Endothelial cell of umbilical vein (primary cell): ENCODE measurements around the gene UBASH3A. TPM values are rescaled to one million over a fixed set of nuclear protein-coding genes. Genes with fewer than 3 reads are reported as not detected.

Source experiments
- BruUV-seq: library from RNA; stranded (reverse); fragments of 400-500 nt; replicated peaks from 2 replicates; lab custom pipeline; 2021; lab: Mats Ljungman, UMichigan
- CTCF ChIA-PET: fragments of 300-600, 350-600 bp; sonication (Branson Sonifier 250); formaldehyde crosslinking; loops from one replicate; lab custom pipeline; 2021; ENCODE audit warnings: antibody characterized with exemption, inconsistent platforms; lab: Charles Lee
- POLR2A ChIA-PET: fragments of 300-600, 350-600 bp; sonication (Branson Sonifier 250); formaldehyde crosslinking; loops from one replicate; lab custom pipeline; 2021; ENCODE audit warnings: antibody characterized with exemption, inconsistent platforms; lab: Charles Lee
- DNase-seq: peaks from one replicate; pipeline ENCODE4 v3.0.0-alpha.2; 2011; ENCODE audit warnings: low read depth, low spot score
- FAIRE-seq: peaks from 2 replicates; lab custom pipeline; 2011; peaks lifted over from hg19 to GRCh38; lab: Jason Lieb, UNC
- H2AFZ ChIP-seq: 2 replicates; pipeline ENCODE4 v1.6.0; 2012; ENCODE audit warnings: low read depth, low read length, control low read depth, inconsistent platforms
- H3K27ac ChIP-seq: 2 replicates; pipeline ENCODE4 v1.5.1; 2011; ENCODE audit warnings: low read depth, mild to moderate bottlenecking, control low read depth, low read length, moderate library complexity; ENCODE audit not compliant: insufficient read depth
- H3K27me3 ChIP-seq, 2 experiments: 2 replicates each; pipeline versions ENCODE4 v1.6.0 to v1.6.1; 2011; ENCODE audit warnings: low read length in 2 of 2, mixed read lengths in 1 of 2; ENCODE audit not compliant: control insufficient read depth in 2 of 2, insufficient read depth in 2 of 2
- H3K36me3 ChIP-seq, 2 experiments: 2 replicates in 1 of 2; 3 replicates in 1 of 2; pipeline ENCODE4 v1.5.1; 2011; ENCODE audit warnings: low read length in 2 of 2, mild to moderate bottlenecking in 1 of 2, moderate library complexity in 1 of 2; ENCODE audit not compliant: control insufficient read depth in 2 of 2, insufficient read depth in 2 of 2; ENCODE audit errors: extremely low read depth in 1 of 2
- H3K4me1 ChIP-seq: 3 replicates; pipeline ENCODE4 v1.5.1; 2011; ENCODE audit warnings: mild to moderate bottlenecking, low read length; ENCODE audit not compliant: control insufficient read depth, insufficient read depth; ENCODE audit errors: extremely low read depth
- H3K4me2 ChIP-seq: 2 replicates; pipeline ENCODE4 v1.6.1; 2011; ENCODE audit warnings: low read length, control low read depth, mixed read lengths; ENCODE audit not compliant: insufficient read depth
- H3K4me3 ChIP-seq, 3 experiments: fragments of 200-600 bp in 1 of 3; sonication (generic), shearing (Covaris generic) in 1 of 3; replicated peaks in 1 of 3; 2 replicates each; pipeline ENCODE4 v1.5.1; 2011 to 2016; ENCODE audit warnings: control low read depth in 3 of 3, low read length in 3 of 3, mild to moderate bottlenecking in 2 of 3, inconsistent platforms in 1 of 3, low read depth in 1 of 3, moderate library complexity in 1 of 3; ENCODE audit not compliant: insufficient read depth in 1 of 3
- H3K79me2 ChIP-seq: 2 replicates; pipeline ENCODE4 v1.6.0; 2012; ENCODE audit warnings: low read length, inconsistent platforms; ENCODE audit not compliant: control insufficient read depth, insufficient read depth
- H3K9ac ChIP-seq: replicated peaks from 2 replicates; pipeline ENCODE3; 2011; ENCODE audit warnings: low read length, control low read depth; ENCODE audit not compliant: insufficient read depth; ENCODE audit errors: extremely low read depth
- H3K9me1 ChIP-seq: replicated peaks from 3 replicates; pipeline ENCODE4 v1.6.0; 2011; ENCODE audit warnings: mild to moderate bottlenecking, low read length; ENCODE audit not compliant: control insufficient read depth, insufficient read depth; ENCODE audit errors: extremely low read depth
- H3K9me3 ChIP-seq: replicated peaks from 2 replicates; pipeline ENCODE4 v1.5.1; 2012; ENCODE audit warnings: low read length, inconsistent platforms; ENCODE audit not compliant: control insufficient read depth, insufficient read depth
- H4K20me1 ChIP-seq: replicated peaks from 2 replicates; pipeline ENCODE3; 2011; ENCODE audit warnings: mild to moderate bottlenecking, low read length; ENCODE audit not compliant: control insufficient read depth, insufficient read depth; ENCODE audit errors: extremely low read depth
- EZH2 ChIP-seq: IDR thresholded peaks from 2 replicates; pipeline ENCODE4 v1.6.1; 2012; ENCODE audit warnings: borderline replicate concordance, low read depth, mild to moderate bottlenecking, moderate library complexity, low read length, inconsistent platforms; ENCODE audit not compliant: severe bottlenecking
- FOS ChIP-seq: IDR thresholded peaks from 2 replicates; pipeline ENCODE4 v1.6.1; 2011; ENCODE audit warnings: mild to moderate bottlenecking, low read length, moderate library complexity, borderline replicate concordance; ENCODE audit not compliant: insufficient read depth
- GATA2 ChIP-seq: IDR thresholded peaks from 2 replicates; pipeline ENCODE4 v1.7.0; 2011; ENCODE audit warnings: low read depth, mild to moderate bottlenecking, moderate library complexity, mixed read lengths, low read length; ENCODE audit not compliant: insufficient read length, insufficient read depth
- JUN ChIP-seq: IDR thresholded peaks from 2 replicates; pipeline ENCODE4 v1.6.1; 2011; ENCODE audit warnings: borderline replicate concordance, low read depth; ENCODE audit not compliant: insufficient read length, insufficient read depth
- MYC ChIP-seq: IDR thresholded peaks from one replicate; pipeline ENCODE4 v1.6.1; 2011; ENCODE audit warnings: mild to moderate bottlenecking, low read depth, low read length
- POLR2A ChIP-seq: IDR thresholded peaks from 2 replicates; pipeline ENCODE4 v1.6.1; 2012; ENCODE audit warnings: low read depth, mild to moderate bottlenecking, control low read depth, low read length
- POLR2AphosphoS5 ChIP-seq: IDR thresholded peaks from 2 replicates; pipeline ENCODE4 v1.6.1; 2012; ENCODE audit warnings: low read depth, mild to moderate bottlenecking, control low read depth, low read length, moderate library complexity; ENCODE audit not compliant: insufficient read depth
- dilution Hi-C: fragments of 300-500 bp; cut with MboI; formaldehyde crosslinking; loops from one replicate; pipeline ENCODE4 v1.15.0; 2019; ENCODE audit warnings: low sequenced_read_pairs; ENCODE audit not compliant: extremely low pct_ligation_motif_present
- intact Hi-C: fragments of 100-400 bp; cut with micrococcal nuclease; formaldehyde crosslinking; loops from one replicate; pipeline ENCODE4 v1.10.0; 2022
- polyA plus RNA-seq, 4 experiments: library from polyadenylated mRNA; depleted of rRNA in 3 of 4; stranded (reverse) in 3 of 4; unstranded in 1 of 4; fragments of >200 nt; gene quantifications; 2 replicates each; pipeline versions ENCODE4 v1.2.1 to v1.2.3, GENCODE V29; 2011 to 2012; ENCODE audit warnings: missing spikeins in 1 of 4
- total RNA-seq: library from RNA; stranded (reverse); gene quantifications from 2 replicates; pipeline ENCODE4 v1.2.3, GENCODE V29; 2021
- TF ChIP-seq, protein P1 (sequence below), 2 donors: IDR thresholded peaks; 1 replicate in 1 of 2; 2 replicates in 1 of 2; pipeline ENCODE4 v1.5.1; 2011; ENCODE audit warnings: low read length in 2 of 2, mild to moderate bottlenecking in 2 of 2, moderate library complexity in 2 of 2, control low read depth in 1 of 2, inconsistent platforms in 1 of 2, low read depth in 1 of 2; ENCODE audit not compliant: insufficient read depth in 1 of 2; ENCODE audit errors: extremely low read depth in 1 of 2
- TF ChIP-seq, protein P2 (sequence below): IDR thresholded peaks from 2 replicates; pipeline ENCODE4 v1.6.1; 2011; ENCODE audit not compliant: insufficient read depth, insufficient read length

UBASH3A gene
- total and polyA plus RNA-seq, 2 donors (not counting 3 experiments of a cell fraction or from before 2014, with no cell fraction given), result not detected

- POLR2A ChIA-PET, result no interaction called here
- FAIRE-seq, result no peak
- no peak overlapping the region for H2AFZ ChIP-seq
- H3K4me1 ChIP-seq, result peaks cover 12% of the 10 kb centered on the region
- dilution Hi-C loops, result no loop called here
- no peak for DNase-seq
- BruUV-seq, result no TSS peak
- H3K27ac ChIP-seq, result no peak overlapping the region
- H3K9me3 ChIP-seq, result no peaks in the 10 kb centered on the region
- no peaks in the 10 kb centered on the region for H3K9me1 ChIP-seq
- H3K36me3 ChIP-seq, result no peaks in the 10 kb centered on the region
- H4K20me1 ChIP-seq, result no peaks in the 10 kb centered on the region
- no peak overlapping the region for H3K4me2 ChIP-seq
- H3K27me3 ChIP-seq, result peaks cover 28 to 49% of the 10 kb centered on the region in 2 experiments
- CTCF ChIA-PET, result no interaction called here
- H3K9ac ChIP-seq, result no peak overlapping the region
- H3K4me3 ChIP-seq, result no peak overlapping the region
- H3K79me2 ChIP-seq, result no peaks in the 10 kb centered on the region
- intact Hi-C loops, result no loop called here
- TF ChIP-seq POLR2A (no peak), FOS (no peak), EZH2 (no peak), POLR2AphosphoS5 (no peak), GATA2 (no peak), MYC (no peak), JUN (no peak)
- TF ChIP-seq, protein P1, sequence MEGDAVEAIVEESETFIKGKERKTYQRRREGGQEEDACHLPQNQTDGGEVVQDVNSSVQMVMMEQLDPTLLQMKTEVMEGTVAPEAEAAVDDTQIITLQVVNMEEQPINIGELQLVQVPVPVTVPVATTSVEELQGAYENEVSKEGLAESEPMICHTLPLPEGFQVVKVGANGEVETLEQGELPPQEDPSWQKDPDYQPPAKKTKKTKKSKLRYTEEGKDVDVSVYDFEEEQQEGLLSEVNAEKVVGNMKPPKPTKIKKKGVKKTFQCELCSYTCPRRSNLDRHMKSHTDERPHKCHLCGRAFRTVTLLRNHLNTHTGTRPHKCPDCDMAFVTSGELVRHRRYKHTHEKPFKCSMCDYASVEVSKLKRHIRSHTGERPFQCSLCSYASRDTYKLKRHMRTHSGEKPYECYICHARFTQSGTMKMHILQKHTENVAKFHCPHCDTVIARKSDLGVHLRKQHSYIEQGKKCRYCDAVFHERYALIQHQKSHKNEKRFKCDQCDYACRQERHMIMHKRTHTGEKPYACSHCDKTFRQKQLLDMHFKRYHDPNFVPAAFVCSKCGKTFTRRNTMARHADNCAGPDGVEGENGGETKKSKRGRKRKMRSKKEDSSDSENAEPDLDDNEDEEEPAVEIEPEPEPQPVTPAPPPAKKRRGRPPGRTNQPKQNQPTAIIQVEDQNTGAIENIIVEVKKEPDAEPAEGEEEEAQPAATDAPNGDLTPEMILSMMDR (IDR thresholded peaks at IDR 0.05; ENCODE audit: extremely low read depth in 1 of 2, insufficient read depth in 1 of 2, low read depth in 1 of 2, low read length in 2 of 2), result no peak
- TF ChIP-seq, protein P2, sequence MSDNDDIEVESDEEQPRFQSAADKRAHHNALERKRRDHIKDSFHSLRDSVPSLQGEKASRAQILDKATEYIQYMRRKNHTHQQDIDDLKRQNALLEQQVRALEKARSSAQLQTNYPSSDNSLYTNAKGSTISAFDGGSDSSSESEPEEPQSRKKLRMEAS, result no peak
Observed at GRCh38 chr21:42423685-42424084, 20.0 kb downstream of the UBASH3A start.
